Upper lobe of left lung (tissue), 4 donors: ENCODE data around the gene ARHGEF10L.

Experiments used
- POLR2AphosphoS5 ChIP-seq, 2 donors: sonication (generic); formaldehyde crosslinking; IDR thresholded peaks; one replicate each; pipeline ENCODE4 v1.5.1; 2017; ENCODE audit warnings: antibody characterized with exemption in 2 of 2
- TF ChIP-seq, protein P1 (sequence below), 6 experiments: fragments of 450-650 bp in 4 of 6; fragments of 200-600 bp in 2 of 6; sonication (generic) in 2 of 6; IDR thresholded peaks; one replicate each; pipeline ENCODE4 v1.5.1; 2016 to 2019; ENCODE audit warnings: antibody characterized with exemption in 6 of 6

DNA sequence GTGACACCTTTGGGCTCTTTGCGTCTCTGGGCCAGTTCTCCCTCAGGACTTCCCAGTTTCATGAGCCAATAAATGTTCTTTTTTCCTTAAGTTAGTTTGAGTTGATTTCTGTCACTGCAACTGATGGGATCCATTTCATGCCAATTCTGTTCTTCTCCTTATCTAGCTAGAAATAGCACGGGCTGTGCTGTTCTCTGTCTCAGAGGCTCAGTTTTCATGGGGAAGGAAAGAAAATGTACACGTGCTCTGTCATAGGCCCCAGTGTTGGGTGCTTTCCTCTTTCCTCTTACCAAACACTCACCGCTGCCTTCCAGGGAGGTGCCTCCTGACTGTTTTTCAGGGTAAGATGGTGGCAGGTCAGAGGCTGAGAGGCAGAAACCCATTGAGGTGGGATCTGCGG is 172.4 kb downstream of the ARHGEF10L start:
- TF ChIP-seq, protein P1, sequence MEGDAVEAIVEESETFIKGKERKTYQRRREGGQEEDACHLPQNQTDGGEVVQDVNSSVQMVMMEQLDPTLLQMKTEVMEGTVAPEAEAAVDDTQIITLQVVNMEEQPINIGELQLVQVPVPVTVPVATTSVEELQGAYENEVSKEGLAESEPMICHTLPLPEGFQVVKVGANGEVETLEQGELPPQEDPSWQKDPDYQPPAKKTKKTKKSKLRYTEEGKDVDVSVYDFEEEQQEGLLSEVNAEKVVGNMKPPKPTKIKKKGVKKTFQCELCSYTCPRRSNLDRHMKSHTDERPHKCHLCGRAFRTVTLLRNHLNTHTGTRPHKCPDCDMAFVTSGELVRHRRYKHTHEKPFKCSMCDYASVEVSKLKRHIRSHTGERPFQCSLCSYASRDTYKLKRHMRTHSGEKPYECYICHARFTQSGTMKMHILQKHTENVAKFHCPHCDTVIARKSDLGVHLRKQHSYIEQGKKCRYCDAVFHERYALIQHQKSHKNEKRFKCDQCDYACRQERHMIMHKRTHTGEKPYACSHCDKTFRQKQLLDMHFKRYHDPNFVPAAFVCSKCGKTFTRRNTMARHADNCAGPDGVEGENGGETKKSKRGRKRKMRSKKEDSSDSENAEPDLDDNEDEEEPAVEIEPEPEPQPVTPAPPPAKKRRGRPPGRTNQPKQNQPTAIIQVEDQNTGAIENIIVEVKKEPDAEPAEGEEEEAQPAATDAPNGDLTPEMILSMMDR (IDR thresholded peaks at IDR 0.05): no peak
- no peak for TF ChIP-seq POLR2AphosphoS5 (IDR thresholded peaks at IDR 0.05)
